Kidney epithelial cell (primary cell): ENCODE measurements around the gene COX14. TPM values are rescaled to one million over a fixed set of nuclear protein-coding genes. Genes with fewer than 3 reads are reported as not detected.

ENCODE experiments used
- DNase-seq: peaks from one replicate; pipeline ENCODE4 v3.0.0-alpha.2; 2010; ENCODE audit warnings: low read depth
- H3K27me3 ChIP-seq: 2 replicates; pipeline ENCODE4 v1.6.0; 2011; ENCODE audit warnings: low read length; ENCODE audit not compliant: control insufficient read depth, insufficient read depth
- H3K36me3 ChIP-seq: 2 replicates; pipeline ENCODE4 v1.5.1; 2011; ENCODE audit warnings: low read length; ENCODE audit not compliant: control insufficient read depth, insufficient read depth
- H3K4me3 ChIP-seq: 2 replicates; pipeline ENCODE4 v1.5.1; 2011; ENCODE audit warnings: low read depth, mild to moderate bottlenecking, control low read depth, low read length
- total RNA-seq: library from RNA; depleted of rRNA; stranded (reverse); fragments of >200 nt; gene quantifications from 2 replicates; pipeline ENCODE4 v1.2.3, GENCODE V29; 2015
- TF ChIP-seq, protein P1 (sequence below): IDR thresholded peaks from 2 replicates; pipeline ENCODE4 v1.5.1; 2011; ENCODE audit warnings: mild to moderate bottlenecking, moderate library complexity, low read length, control low read depth, inconsistent platforms; ENCODE audit not compliant: insufficient read depth, poor library complexity, severe bottlenecking

COX14 gene
- total RNA-seq, 1 donor from 2014 or later: 35.5 TPM

DNA sequence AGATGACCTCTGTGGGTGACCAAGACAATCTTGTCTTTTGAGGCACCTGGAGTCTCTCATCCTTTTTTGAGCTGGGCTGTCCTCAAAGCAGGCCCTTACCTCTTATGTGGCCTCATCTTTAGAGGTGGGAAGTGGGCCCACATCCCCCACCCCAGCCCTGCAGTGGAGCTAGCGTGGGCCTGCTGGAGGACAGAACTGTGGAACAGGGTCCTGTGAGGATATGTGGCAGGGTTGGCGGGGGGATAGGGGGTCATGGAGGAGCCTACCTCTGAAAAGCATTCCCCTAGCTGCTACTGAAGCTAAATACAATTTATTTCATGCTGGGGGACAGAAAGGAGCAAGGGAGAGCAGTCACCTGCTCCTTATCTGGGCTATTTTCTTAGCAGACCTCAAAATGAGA lies 8.7 kb upstream of the COX14 start:
- TF ChIP-seq, protein P1, sequence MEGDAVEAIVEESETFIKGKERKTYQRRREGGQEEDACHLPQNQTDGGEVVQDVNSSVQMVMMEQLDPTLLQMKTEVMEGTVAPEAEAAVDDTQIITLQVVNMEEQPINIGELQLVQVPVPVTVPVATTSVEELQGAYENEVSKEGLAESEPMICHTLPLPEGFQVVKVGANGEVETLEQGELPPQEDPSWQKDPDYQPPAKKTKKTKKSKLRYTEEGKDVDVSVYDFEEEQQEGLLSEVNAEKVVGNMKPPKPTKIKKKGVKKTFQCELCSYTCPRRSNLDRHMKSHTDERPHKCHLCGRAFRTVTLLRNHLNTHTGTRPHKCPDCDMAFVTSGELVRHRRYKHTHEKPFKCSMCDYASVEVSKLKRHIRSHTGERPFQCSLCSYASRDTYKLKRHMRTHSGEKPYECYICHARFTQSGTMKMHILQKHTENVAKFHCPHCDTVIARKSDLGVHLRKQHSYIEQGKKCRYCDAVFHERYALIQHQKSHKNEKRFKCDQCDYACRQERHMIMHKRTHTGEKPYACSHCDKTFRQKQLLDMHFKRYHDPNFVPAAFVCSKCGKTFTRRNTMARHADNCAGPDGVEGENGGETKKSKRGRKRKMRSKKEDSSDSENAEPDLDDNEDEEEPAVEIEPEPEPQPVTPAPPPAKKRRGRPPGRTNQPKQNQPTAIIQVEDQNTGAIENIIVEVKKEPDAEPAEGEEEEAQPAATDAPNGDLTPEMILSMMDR: no peak
- Histone ChIP-seq H3K27me3 (peaks cover 3% of the 10 kb centered on the region), H3K4me3 (no peak overlapping the region), H3K36me3 (no peaks in the 10 kb centered on the region)
- DNase-seq: no peak

DNA sequence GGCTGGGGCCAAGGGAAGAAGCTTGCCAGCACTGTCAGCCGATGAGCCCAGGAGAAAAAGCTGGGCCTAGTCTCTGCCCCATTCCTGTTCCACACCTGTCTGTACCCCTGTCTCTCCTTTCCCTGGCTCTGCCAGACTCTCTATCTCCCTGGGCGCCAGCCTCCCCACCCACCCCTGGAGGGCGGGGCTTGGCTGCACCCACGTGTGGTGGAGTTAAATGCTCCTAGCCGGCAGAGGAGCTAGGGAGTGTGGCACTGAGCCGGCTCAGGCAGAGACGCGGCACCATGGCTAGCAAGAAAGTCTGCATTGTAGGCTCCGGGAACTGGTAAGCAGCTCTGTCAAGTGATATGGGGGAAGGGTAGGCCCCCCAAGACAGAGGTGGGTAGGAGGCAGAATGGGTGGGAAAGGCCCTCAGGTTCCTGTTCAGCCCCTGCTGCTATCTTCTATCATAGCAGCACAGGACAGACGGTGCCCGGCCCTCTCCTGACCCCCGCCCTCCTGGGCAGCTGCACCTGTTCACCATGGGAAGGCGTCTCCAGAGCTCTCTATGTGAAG lies 8.2 kb upstream of the COX14 start, which contains the start of gene GPD1:
TSS of gene GPD1 (plus strand) at position 242 of the 555 bp plus-strand sequence. CDS start at position 285, 43 bp downstream.
- no peaks in the 10 kb centered on the region for H3K36me3 ChIP-seq
- peaks cover 3% of the 10 kb centered on the region for H3K27me3 ChIP-seq
- DNase-seq: no peak
- TF ChIP-seq, protein P1: no peak
- no peak within 1 kb of the TSS for H3K4me3 ChIP-seq

DNA sequence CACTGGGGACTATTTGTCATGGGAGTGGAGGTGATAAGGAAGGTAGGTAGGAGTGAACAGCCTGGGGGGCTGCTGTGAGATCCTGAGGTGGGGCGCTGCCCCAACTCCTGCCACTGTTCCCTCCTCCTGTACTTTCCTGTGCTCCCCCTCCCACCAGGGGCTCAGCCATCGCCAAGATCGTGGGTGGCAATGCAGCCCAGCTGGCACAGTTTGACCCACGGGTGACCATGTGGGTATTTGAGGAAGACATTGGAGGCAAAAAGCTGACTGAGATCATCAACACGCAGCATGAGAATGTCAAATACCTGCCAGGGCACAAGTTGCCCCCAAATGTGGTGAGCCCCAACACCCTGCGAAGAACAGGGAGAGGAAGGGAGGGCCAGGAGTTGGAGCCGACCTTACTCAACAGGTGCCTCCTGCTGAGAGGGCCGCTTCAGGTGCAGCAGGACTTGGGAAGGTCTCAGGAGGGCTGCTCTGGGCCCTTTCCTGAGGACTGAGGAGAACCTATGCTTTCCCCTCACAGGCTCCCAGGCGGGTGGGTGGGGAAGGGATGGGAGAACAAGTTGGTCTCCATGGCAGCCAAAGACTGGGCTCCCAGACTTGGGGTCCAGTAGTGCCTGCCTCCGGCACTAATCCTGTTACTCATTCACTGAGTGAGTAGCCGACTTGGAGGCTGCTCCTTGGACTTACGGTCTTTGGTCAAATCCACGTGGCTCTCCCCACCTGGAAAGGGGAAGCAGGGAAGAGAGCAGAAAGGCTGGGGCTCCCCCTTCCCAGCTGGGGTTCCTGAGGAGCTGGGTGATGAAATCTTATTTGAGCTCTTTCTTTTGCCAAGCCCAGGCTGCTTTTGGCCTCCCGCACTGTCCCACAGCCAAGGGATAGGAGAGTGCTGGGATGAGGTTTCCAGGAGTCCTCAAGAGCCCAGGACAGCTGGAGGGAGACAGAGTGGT lies 7.3 kb upstream of the COX14 start:
- H3K36me3 ChIP-seq: no peaks in the 10 kb centered on the region
- H3K4me3 ChIP-seq: no peak overlapping the region
- TF ChIP-seq, protein P1: no peak
- DNase-seq: no peak
- H3K27me3 ChIP-seq: peaks cover 3% of the 10 kb centered on the region

DNA sequence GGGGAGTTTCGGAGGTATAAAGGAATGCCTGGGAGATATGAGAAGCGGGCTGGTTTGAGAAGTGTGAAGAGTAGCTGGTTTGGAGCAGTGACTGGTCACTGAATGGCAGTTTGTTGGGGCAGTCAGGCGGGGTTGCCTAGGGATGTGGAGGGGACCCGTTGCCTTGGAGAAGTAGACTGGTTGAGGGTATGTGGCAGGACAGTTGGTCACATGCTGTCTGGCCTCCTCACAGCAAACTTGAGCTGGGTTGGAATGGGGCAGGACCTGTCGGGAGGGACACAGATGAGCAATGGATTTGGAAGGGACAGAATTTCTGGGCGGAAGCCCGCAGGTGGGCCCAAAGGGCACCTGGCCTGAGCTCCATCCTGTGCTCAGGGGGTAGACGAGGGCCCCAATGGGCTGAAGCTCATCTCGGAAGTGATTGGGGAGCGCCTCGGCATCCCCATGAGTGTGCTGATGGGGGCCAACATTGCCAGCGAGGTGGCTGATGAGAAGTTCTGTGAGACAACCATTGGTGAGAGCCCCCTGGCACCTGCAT lies 6.1 kb upstream of the COX14 start:
- Histone ChIP-seq H3K27me3 (peaks cover 3% of the 10 kb centered on the region), H3K36me3 (no peaks in the 10 kb centered on the region), H3K4me3 (no peak overlapping the region)
- no peak for DNase-seq
- TF ChIP-seq, protein P1: no peak

DNA sequence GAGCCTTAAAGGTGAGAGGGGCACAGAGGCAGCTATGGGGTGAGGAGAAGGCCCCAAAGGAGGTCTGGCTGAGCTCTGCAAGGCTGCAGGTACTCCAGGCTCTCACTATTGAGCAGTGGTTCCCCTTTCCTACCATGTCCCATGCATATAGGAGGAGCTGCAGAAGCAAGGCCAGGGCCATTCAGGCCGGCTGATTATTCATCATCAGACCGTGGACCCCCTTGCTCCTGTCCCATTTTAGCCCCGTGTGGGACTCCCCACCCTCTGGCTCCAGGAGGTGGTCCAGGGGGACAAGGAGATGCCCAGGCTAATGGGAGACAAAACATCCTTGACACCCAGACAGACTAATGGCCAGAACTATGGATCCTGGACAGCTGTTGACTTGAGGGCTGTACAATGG lies 5.1 kb upstream of the COX14 start:
- DNase-seq: no peak
- H3K27me3 ChIP-seq: peaks cover 3% of the 10 kb centered on the region
- TF ChIP-seq, protein P1: no peak
- no peaks in the 10 kb centered on the region for H3K36me3 ChIP-seq
- no peak overlapping the region for H3K4me3 ChIP-seq
